ENCODE results near the gene MIX23.

DNA sequence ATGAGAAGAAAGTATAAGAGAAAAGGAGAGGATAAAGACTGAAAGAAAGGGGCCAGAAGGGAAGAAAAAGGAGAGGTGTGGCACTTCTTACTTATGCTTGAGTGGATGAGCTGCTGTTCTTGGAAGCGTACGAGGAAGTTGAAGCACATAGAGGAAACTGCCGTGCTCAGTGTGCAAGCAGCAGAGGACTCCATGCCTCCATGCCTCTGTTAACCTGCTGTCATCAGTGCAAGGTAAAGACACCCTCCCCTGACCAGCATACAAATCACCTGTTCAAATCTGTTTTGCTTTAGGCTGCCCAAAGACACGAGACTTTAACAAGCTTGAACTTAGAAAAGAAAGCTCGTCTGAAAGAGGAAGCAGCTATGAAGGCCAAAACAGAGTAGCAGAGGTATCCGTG is 26.4 kb upstream of the MIX23 start:
- TF ChIP-seq, protein P1, sequence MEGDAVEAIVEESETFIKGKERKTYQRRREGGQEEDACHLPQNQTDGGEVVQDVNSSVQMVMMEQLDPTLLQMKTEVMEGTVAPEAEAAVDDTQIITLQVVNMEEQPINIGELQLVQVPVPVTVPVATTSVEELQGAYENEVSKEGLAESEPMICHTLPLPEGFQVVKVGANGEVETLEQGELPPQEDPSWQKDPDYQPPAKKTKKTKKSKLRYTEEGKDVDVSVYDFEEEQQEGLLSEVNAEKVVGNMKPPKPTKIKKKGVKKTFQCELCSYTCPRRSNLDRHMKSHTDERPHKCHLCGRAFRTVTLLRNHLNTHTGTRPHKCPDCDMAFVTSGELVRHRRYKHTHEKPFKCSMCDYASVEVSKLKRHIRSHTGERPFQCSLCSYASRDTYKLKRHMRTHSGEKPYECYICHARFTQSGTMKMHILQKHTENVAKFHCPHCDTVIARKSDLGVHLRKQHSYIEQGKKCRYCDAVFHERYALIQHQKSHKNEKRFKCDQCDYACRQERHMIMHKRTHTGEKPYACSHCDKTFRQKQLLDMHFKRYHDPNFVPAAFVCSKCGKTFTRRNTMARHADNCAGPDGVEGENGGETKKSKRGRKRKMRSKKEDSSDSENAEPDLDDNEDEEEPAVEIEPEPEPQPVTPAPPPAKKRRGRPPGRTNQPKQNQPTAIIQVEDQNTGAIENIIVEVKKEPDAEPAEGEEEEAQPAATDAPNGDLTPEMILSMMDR (IDR thresholded peaks at IDR 0.05) = no peak
- no peak for TF ChIP-seq POLR2A (IDR thresholded peaks at IDR 0.05)
